ENCODE data around the gene RUVBL1. TPM values are rescaled to one million over a fixed set of nuclear protein-coding genes. Genes with fewer than 3 reads are reported as not detected.

RUVBL1 gene
- total and polyA plus RNA-seq, 2 donors (not counting 1 experiment from before 2014, with no cell fraction given), result 52.3 to 67.2 TPM

DNA sequence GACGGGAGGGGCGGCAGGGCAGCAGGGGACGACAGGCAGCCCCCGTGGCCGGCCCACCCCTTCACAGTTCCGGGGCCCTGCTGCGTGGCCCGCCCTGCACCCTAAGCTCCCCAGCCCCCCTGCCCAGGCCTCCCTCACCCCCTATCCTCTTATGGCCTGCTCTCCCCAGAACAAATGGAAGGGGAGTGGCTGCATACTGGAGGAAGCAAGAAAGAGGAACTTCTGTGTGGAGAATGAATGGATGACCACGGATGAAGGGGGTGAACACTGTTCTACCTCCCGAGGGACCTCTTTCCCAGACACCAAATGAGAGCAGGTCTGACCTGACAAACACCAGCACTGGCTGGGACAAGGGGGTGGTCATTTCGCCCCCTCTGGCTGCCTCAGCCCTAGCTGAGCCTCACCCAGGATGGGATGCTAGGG lies 46.4 kb downstream of the RUVBL1 start:
- TF ChIP-seq EZH2 (IDR thresholded peaks at IDR 0.05; ENCODE audit: low read length, missing control alignments), result no peak
- TF ChIP-seq, protein P1, sequence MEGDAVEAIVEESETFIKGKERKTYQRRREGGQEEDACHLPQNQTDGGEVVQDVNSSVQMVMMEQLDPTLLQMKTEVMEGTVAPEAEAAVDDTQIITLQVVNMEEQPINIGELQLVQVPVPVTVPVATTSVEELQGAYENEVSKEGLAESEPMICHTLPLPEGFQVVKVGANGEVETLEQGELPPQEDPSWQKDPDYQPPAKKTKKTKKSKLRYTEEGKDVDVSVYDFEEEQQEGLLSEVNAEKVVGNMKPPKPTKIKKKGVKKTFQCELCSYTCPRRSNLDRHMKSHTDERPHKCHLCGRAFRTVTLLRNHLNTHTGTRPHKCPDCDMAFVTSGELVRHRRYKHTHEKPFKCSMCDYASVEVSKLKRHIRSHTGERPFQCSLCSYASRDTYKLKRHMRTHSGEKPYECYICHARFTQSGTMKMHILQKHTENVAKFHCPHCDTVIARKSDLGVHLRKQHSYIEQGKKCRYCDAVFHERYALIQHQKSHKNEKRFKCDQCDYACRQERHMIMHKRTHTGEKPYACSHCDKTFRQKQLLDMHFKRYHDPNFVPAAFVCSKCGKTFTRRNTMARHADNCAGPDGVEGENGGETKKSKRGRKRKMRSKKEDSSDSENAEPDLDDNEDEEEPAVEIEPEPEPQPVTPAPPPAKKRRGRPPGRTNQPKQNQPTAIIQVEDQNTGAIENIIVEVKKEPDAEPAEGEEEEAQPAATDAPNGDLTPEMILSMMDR (conservative IDR thresholded peaks at IDR 0.05 in 1 of 2, IDR thresholded peaks at IDR 0.05 in 1 of 2; ENCODE audit: low read depth in 1 of 2, low read length in 2 of 2), result no peak
- no peak overlapping the region for H3K4me2 ChIP-seq (ENCODE audit: extremely low read depth, insufficient read depth, low read length)
- peaks cover 15% of the 10 kb centered on the region for H3K36me3 ChIP-seq (ENCODE audit: control insufficient read depth, insufficient read depth, low read length)
- peak overlapping the region; percentile 5 for H3K9ac ChIP-seq (ENCODE audit: insufficient read depth, low read length)
- H4K20me1 ChIP-seq (ENCODE audit: control insufficient read depth, extremely low read depth, insufficient read depth, low read length), result no peaks in the 10 kb centered on the region
- no peaks in the 10 kb centered on the region for H3K27me3 ChIP-seq (ENCODE audit: control insufficient read depth, insufficient read depth, low read length)
- no peaks in the 10 kb centered on the region for H3K9me3 ChIP-seq (ENCODE audit: control insufficient read depth, insufficient read depth, low read depth, low read length)
- H3K4me1 ChIP-seq (ENCODE audit: control insufficient read depth, extremely low read depth, insufficient read depth, low read length), result peaks cover 49% of the 10 kb centered on the region
- peak overlapping the region in 1 of 4 experiments; percentile 54 for H3K4me3 ChIP-seq (replicated peaks in 1 of 4; ENCODE audit: control extremely low read depth in 1 of 4, insufficient read depth in 1 of 4, low read depth in 3 of 4, low read length in 4 of 4)
- peaks cover 2% of the 10 kb centered on the region for H3K79me2 ChIP-seq (ENCODE audit: control insufficient read depth, insufficient read depth, low read length)
- no peak overlapping the region for H3K27ac ChIP-seq (ENCODE audit: insufficient read depth, low read length)
- H2AFZ ChIP-seq (ENCODE audit: low read length), result no peak overlapping the region
- no peak for DNase-seq (ENCODE audit: low read depth in 2 of 2)

DNA sequence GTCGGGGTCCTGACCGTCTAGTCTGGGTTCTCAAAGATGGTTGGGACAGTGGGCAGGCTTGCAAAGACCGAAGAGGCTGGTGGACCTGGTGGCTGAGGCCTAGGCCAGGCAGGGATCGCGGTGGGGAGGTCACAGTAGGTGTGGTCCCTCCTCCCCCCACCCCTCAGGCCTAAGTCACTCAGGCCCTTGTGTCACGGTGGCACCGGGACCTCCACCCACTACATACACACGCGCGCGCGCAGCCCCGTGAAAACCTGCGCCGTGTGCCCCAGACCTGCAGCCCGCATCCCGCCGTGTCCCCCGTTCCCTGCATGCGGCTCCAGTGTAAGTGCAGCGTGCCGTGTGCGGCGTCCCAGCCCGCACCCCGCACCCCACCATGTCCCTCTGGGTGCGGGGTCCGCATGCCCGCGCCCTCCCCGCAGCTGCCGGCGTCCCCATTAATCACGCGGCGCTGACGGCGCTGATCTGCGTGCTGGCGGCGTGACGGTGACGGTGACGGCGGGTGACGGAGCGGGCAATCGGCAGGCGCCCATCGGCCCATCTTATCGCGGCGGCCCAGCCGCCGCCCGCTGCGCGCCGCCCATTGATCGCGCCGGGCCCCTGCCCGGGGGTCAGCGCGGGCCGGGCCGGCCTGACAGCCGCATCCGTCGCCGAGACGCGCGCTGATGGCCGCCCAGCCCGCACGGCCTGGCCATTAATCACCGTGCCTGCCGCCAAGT lies 47.0 kb downstream of the RUVBL1 start:
- Histone ChIP-seq H3K4me3 (replicated peaks in 1 of 4; ENCODE audit: control extremely low read depth in 1 of 4, insufficient read depth in 1 of 4, low read depth in 3 of 4, low read length in 4 of 4) (peak overlapping the region in 1 of 4 experiments; percentile 54), H2AFZ (ENCODE audit: low read length) (no peak overlapping the region), H3K27ac (ENCODE audit: insufficient read depth, low read length) (peak overlapping the region; percentile 72), H3K9me3 (ENCODE audit: control insufficient read depth, insufficient read depth, low read depth, low read length) (no peaks in the 10 kb centered on the region), H3K9ac (ENCODE audit: insufficient read depth, low read length) (peak overlapping the region; percentile 5), H3K79me2 (ENCODE audit: control insufficient read depth, insufficient read depth, low read length) (peaks cover 7% of the 10 kb centered on the region), H3K27me3 (ENCODE audit: control insufficient read depth, insufficient read depth, low read length) (no peaks in the 10 kb centered on the region), H3K4me2 (ENCODE audit: extremely low read depth, insufficient read depth, low read length) (peak overlapping the region; percentile 84), H3K4me1 (ENCODE audit: control insufficient read depth, extremely low read depth, insufficient read depth, low read length) (peaks cover 46% of the 10 kb centered on the region), H4K20me1 (ENCODE audit: control insufficient read depth, extremely low read depth, insufficient read depth, low read length) (no peaks in the 10 kb centered on the region), H3K36me3 (ENCODE audit: control insufficient read depth, insufficient read depth, low read length) (peaks cover 20% of the 10 kb centered on the region)
- no peak for TF ChIP-seq EZH2 (IDR thresholded peaks at IDR 0.05; ENCODE audit: low read length, missing control alignments)
- TF ChIP-seq, protein P1 (conservative IDR thresholded peaks at IDR 0.05 in 1 of 2, IDR thresholded peaks at IDR 0.05 in 1 of 2; ENCODE audit: low read depth in 1 of 2, low read length in 2 of 2), result no peak
- DNase-seq (ENCODE audit: low read depth in 2 of 2), result no peak

DNA sequence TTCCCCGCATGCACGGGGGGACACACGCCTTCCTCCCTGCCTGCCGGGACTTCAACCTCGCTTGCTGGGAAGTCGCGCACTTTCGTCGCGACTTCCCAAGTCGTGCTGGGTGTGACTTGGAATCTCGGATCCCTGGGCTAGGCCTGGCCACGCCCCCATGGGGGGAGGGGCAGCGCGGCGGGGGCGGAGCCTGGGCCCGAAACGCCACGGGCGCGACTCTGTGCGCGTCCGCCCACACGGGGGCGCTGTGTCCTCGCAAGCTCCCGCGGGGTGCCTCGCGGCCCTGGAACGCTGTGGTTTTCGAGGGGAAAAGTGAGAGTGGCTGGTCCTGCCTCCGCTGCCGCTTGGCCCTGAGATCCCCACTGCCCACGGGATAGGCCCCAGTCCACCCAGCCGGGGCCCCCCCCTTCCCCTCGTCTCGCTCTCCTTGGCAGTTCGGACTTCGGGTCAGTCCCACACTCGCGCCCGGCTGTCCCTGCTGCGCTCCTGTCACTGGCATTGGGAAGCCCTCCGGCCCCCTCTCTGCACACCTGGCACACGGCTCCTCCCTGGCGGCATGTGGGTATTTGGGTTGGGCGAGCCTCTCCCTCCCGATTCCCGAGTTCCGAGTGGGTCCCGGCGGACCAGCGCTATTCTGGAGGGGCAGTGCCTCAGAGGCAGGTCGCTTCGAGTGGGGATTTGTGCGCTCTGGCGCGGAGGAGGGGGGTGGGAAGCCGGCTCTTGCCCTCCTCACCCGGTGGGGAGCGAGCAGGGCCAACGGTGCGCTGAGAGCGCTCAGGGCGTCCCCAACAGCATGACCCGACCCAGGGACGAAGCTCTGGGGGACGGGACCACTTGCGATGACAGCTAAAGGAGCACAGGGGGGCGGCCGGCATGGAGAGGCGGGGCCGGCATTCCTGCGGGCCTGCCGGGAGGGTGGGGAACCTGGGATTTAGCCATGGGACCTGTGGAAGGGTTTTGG lies 47.8 kb downstream of the RUVBL1 start:
- no peaks in the 10 kb centered on the region for H3K27me3 ChIP-seq (ENCODE audit: control insufficient read depth, insufficient read depth, low read length)
- peak overlapping the region; percentile 72 for H3K27ac ChIP-seq (ENCODE audit: insufficient read depth, low read length)
- H4K20me1 ChIP-seq (ENCODE audit: control insufficient read depth, extremely low read depth, insufficient read depth, low read length), result no peaks in the 10 kb centered on the region
- H3K4me1 ChIP-seq (ENCODE audit: control insufficient read depth, extremely low read depth, insufficient read depth, low read length), result peaks cover 40% of the 10 kb centered on the region
- no peak overlapping the region for H2AFZ ChIP-seq (ENCODE audit: low read length)
- peaks cover 13% of the 10 kb centered on the region for H3K79me2 ChIP-seq (ENCODE audit: control insufficient read depth, insufficient read depth, low read length)
- H3K4me3 ChIP-seq (replicated peaks in 1 of 4; ENCODE audit: control extremely low read depth in 1 of 4, insufficient read depth in 1 of 4, low read depth in 3 of 4, low read length in 4 of 4), result peak overlapping the region; percentile 9 to 54 (median 28)
- H3K36me3 ChIP-seq (ENCODE audit: control insufficient read depth, insufficient read depth, low read length), result peaks cover 25% of the 10 kb centered on the region
- DNase-seq (ENCODE audit: low read depth in 2 of 2), result peak; percentile 73 to 86
- H3K9ac ChIP-seq (ENCODE audit: insufficient read depth, low read length), result peak overlapping the region; percentile 56
- H3K9me3 ChIP-seq (ENCODE audit: control insufficient read depth, insufficient read depth, low read depth, low read length), result no peaks in the 10 kb centered on the region
- TF ChIP-seq, protein P1 (conservative IDR thresholded peaks at IDR 0.05 in 1 of 2, IDR thresholded peaks at IDR 0.05 in 1 of 2; ENCODE audit: low read depth in 1 of 2, low read length in 2 of 2), result peak; percentile 68 to 83
- TF ChIP-seq EZH2 (IDR thresholded peaks at IDR 0.05; ENCODE audit: low read length, missing control alignments), result no peak
- peak overlapping the region; percentile 84 for H3K4me2 ChIP-seq (ENCODE audit: extremely low read depth, insufficient read depth, low read length)

Data from fibroblast of lung (primary cell).